Measurements from ENCODE around the gene SMIM29.

- TF ChIP-seq CTCF (conservative IDR thresholded peaks at IDR 0.05 in 1 of 2, IDR thresholded peaks at IDR 0.05 in 1 of 2; ENCODE audit: low read depth in 1 of 2, low read length in 2 of 2) = no peak
- no peak for TF ChIP-seq EZH2 (IDR thresholded peaks at IDR 0.05; ENCODE audit: low read length, missing control alignments)
These were observed 2.6 kb downstream of the SMIM29 start for GRCh38 chr6:34246249-34246562.

All from fibroblast of lung (primary cell).